22Rv1 (cell line): ENCODE measurements around the gene PARD3B.

Source experiments
- ZFX ChIP-seq: fragments of 450-650 bp; IDR thresholded peaks from 2 replicates; pipeline ENCODE4 v1.6.1; 2017; ENCODE audit warnings: antibody characterized with exemption, borderline replicate concordance
- TF ChIP-seq, protein P1 (sequence below): fragments of 450-650 bp; IDR thresholded peaks from 2 replicates; pipeline ENCODE4 v1.5.1; 2017; ENCODE audit warnings: mild to moderate bottlenecking

DNA sequence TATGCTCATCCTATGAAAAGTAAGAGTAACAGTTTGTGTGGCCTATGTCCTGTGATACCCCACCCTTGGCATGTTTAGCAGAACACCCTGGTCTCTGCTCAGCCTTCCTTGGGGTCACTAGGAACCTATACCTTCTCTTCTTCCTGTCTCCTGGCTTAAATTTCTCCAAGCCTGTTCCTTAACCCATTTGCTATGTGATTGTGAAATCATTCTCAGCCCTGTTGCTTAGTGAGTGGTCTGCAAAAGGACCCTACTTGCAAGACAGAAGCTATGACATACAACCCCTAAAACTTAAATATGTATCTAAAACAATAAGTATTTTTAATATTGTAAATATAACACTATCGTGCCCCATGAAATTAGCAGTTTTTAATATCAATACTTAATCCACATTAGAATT lies 524.7 kb downstream of the PARD3B start:
- TF ChIP-seq, protein P1, sequence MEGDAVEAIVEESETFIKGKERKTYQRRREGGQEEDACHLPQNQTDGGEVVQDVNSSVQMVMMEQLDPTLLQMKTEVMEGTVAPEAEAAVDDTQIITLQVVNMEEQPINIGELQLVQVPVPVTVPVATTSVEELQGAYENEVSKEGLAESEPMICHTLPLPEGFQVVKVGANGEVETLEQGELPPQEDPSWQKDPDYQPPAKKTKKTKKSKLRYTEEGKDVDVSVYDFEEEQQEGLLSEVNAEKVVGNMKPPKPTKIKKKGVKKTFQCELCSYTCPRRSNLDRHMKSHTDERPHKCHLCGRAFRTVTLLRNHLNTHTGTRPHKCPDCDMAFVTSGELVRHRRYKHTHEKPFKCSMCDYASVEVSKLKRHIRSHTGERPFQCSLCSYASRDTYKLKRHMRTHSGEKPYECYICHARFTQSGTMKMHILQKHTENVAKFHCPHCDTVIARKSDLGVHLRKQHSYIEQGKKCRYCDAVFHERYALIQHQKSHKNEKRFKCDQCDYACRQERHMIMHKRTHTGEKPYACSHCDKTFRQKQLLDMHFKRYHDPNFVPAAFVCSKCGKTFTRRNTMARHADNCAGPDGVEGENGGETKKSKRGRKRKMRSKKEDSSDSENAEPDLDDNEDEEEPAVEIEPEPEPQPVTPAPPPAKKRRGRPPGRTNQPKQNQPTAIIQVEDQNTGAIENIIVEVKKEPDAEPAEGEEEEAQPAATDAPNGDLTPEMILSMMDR, result no peak
- no peak for TF ChIP-seq ZFX
